ENCODE results near the gene CPE. TPM values are rescaled to one million over a fixed set of nuclear protein-coding genes. Genes with fewer than 3 reads are reported as not detected.

CPE gene
- total and polyA plus RNA-seq, 2 donors (not counting 3 experiments of a cell fraction or from before 2014, with no cell fraction given) = 2.7 to 9.2 TPM

GRCh38 chr4:165426331-165426730 lies 47.5 kb downstream of the CPE start:
- no TSS peak for BruUV-seq (replicated peaks)
- Histone ChIP-seq H3K4me1 (ENCODE audit: control insufficient read depth, extremely low read depth, insufficient read depth, low read length) (no peaks in the 10 kb centered on the region), H3K27me3 (ENCODE audit: control insufficient read depth in 2 of 2, insufficient read depth in 2 of 2, low read length in 2 of 2) (no peaks in the 10 kb centered on the region), H3K9me1 (replicated peaks; ENCODE audit: control insufficient read depth, extremely low read depth, insufficient read depth, low read length) (no peaks in the 10 kb centered on the region), H3K36me3 (ENCODE audit: control insufficient read depth in 2 of 2, extremely low read depth in 1 of 2, insufficient read depth in 2 of 2, low read length in 2 of 2) (no peaks in the 10 kb centered on the region), H3K27ac (ENCODE audit: insufficient read depth, low read depth, low read length) (no peak overlapping the region), H3K9ac (replicated peaks; ENCODE audit: extremely low read depth, insufficient read depth, low read length) (no peak overlapping the region), H3K4me2 (ENCODE audit: insufficient read depth, low read length) (no peak overlapping the region), H3K4me3 (replicated peaks in 1 of 3; ENCODE audit: insufficient read depth in 1 of 3, low read depth in 1 of 3, low read length in 3 of 3) (no peak overlapping the region), H3K79me2 (ENCODE audit: control insufficient read depth, insufficient read depth, low read length) (no peaks in the 10 kb centered on the region), H3K9me3 (replicated peaks; ENCODE audit: control insufficient read depth, insufficient read depth, low read length) (no peaks in the 10 kb centered on the region), H4K20me1 (replicated peaks; ENCODE audit: control insufficient read depth, extremely low read depth, insufficient read depth, low read length) (no peaks in the 10 kb centered on the region), H2AFZ (ENCODE audit: low read depth, low read length) (no peak overlapping the region)
- FAIRE-seq (no peak), DNase-seq (ENCODE audit: low read depth, low spot score) (no peak)
- ChIA-PET POLR2A (no interaction called here), CTCF (interaction anchor here (1.2 to 1.8 kb wide), 2 partner anchors 40 to 296 kb away, joined by 3 to 6 read pairs; no protein-coding TSS in a partner anchor)
- dilution Hi-C loops (cut with MboI; ENCODE audit: extremely low pct_ligation_motif_present, low sequenced_read_pairs) (no loop called here), intact Hi-C loops (cut with micrococcal nuclease) (no loop called here)
- no peak for TF ChIP-seq POLR2A (IDR thresholded peaks at IDR 0.05; ENCODE audit: low read depth, low read length)

- TF ChIP-seq FOS (IDR thresholded peaks at IDR 0.05; ENCODE audit: borderline replicate concordance, insufficient read depth, low read length) = no peak
- TF ChIP-seq POLR2A (IDR thresholded peaks at IDR 0.05; ENCODE audit: low read depth, low read length) = no peak
- Histone ChIP-seq H3K4me3 (replicated peaks in 1 of 3; ENCODE audit: insufficient read depth in 1 of 3, low read depth in 1 of 3, low read length in 3 of 3) (no peak overlapping the region), H3K36me3 (ENCODE audit: control insufficient read depth in 2 of 2, extremely low read depth in 1 of 2, insufficient read depth in 2 of 2, low read length in 2 of 2) (no peaks in the 10 kb centered on the region), H2AFZ (ENCODE audit: low read depth, low read length) (no peak overlapping the region), H3K79me2 (ENCODE audit: control insufficient read depth, insufficient read depth, low read length) (no peaks in the 10 kb centered on the region), H4K20me1 (replicated peaks; ENCODE audit: control insufficient read depth, extremely low read depth, insufficient read depth, low read length) (no peaks in the 10 kb centered on the region), H3K4me1 (ENCODE audit: control insufficient read depth, extremely low read depth, insufficient read depth, low read length) (no peaks in the 10 kb centered on the region), H3K27ac (ENCODE audit: insufficient read depth, low read depth, low read length) (no peak overlapping the region), H3K9me1 (replicated peaks; ENCODE audit: control insufficient read depth, extremely low read depth, insufficient read depth, low read length) (no peaks in the 10 kb centered on the region), H3K4me2 (ENCODE audit: insufficient read depth, low read length) (no peak overlapping the region), H3K9me3 (replicated peaks; ENCODE audit: control insufficient read depth, insufficient read depth, low read length) (no peaks in the 10 kb centered on the region), H3K9ac (replicated peaks; ENCODE audit: extremely low read depth, insufficient read depth, low read length) (no peak overlapping the region), H3K27me3 (ENCODE audit: control insufficient read depth in 2 of 2, insufficient read depth in 2 of 2, low read length in 2 of 2) (no peaks in the 10 kb centered on the region)
- DNase-seq (ENCODE audit: low read depth, low spot score) (no peak), FAIRE-seq (no peak)
- BruUV-seq (replicated peaks) = no TSS peak
- intact Hi-C loops (cut with micrococcal nuclease) (no loop called here), dilution Hi-C loops (cut with MboI; ENCODE audit: extremely low pct_ligation_motif_present, low sequenced_read_pairs) (no loop called here)
- ChIA-PET CTCF (interaction anchor here (1.5 to 1.8 kb wide), 2 partner anchors 11 to 296 kb away, joined by 3 to 6 read pairs; no protein-coding TSS in a partner anchor), POLR2A (no interaction called here)
Measured at GRCh38 chr4:165426823-165427222, 48.0 kb downstream of the CPE start.

Measured in endothelial cell of umbilical vein (primary cell).